LHCN-M2 (cell line): ENCODE data around the gene MAP3K5. TPM values are rescaled to one million over a fixed set of nuclear protein-coding genes. Genes with fewer than 3 reads are reported as not detected.
A peak's percentile ranks its signal among the peaks of the same experiment; 100 is the strongest.
"Not testable (repeated sequence)": the region's sequence is repeated elsewhere in the genome, so short reads cannot be mapped to it uniquely, and the experiment has no call there.

Experiments used
- DNase-seq: peaks from one replicate; pipeline ENCODE4 v3.0.0-alpha.2; 2012; ENCODE audit warnings: low read depth
- total RNA-seq: library from RNA; depleted of rRNA; stranded (reverse); fragments of >200 nt; gene quantifications from 2 replicates; pipeline ENCODE4 v1.2.3, GENCODE V29; 2014

Gene MAP3K5
- total RNA-seq, 1 experiment from 2014 or later: 68.5 TPM

- DNase-seq: no peak
Observed at GRCh38 chr6:136773473-136773796, 18.8 kb downstream of the MAP3K5 start.

- no peak for DNase-seq
Observed at GRCh38 chr6:136772685-136773472, 19.4 kb downstream of the MAP3K5 start.

GRCh38 chr6:136771306-136771705 is 21.0 kb downstream of the MAP3K5 start:
- DNase-seq: no peak

GRCh38 chr6:136769759-136770158 is 22.5 kb downstream of the MAP3K5 start:
- no peak for DNase-seq

- DNase-seq: no peak
Observed at GRCh38 chr6:136769124-136769523, 23.2 kb downstream of the MAP3K5 start.

- no peak for DNase-seq
Observed at GRCh38 chr6:136767570-136768309, 24.5 kb downstream of the MAP3K5 start.

- DNase-seq: no peak
Observed at GRCh38 chr6:136767103-136767502, 25.2 kb downstream of the MAP3K5 start.

GRCh38 chr6:136766274-136766673 is 26.0 kb downstream of the MAP3K5 start:
- DNase-seq: no peak

GRCh38 chr6:136764517-136764993 is 27.7 kb downstream of the MAP3K5 start:
- DNase-seq: no peak

GRCh38 chr6:136763716-136764516 is 28.4 kb downstream of the MAP3K5 start:
- no peak for DNase-seq

- DNase-seq: no peak
Observed at GRCh38 chr6:136763255-136763654, 29.0 kb downstream of the MAP3K5 start.

- no peak for DNase-seq
Observed at GRCh38 chr6:136762022-136762975, 30.0 kb downstream of the MAP3K5 start.

- peak; percentile 34 for DNase-seq
Observed at GRCh38 chr6:136761227-136761922, 30.9 kb downstream of the MAP3K5 start.

GRCh38 chr6:136760781-136761180 is 31.5 kb downstream of the MAP3K5 start:
- not testable (repeated sequence) for DNase-seq

- DNase-seq: no peak
Observed at GRCh38 chr6:136757150-136757549, 35.1 kb downstream of the MAP3K5 start.

GRCh38 chr6:136754820-136755219 is 37.5 kb downstream of the MAP3K5 start:
- no peak for DNase-seq

- no peak for DNase-seq
Observed at GRCh38 chr6:136753624-136754023, 38.7 kb downstream of the MAP3K5 start.

GRCh38 chr6:136752554-136752953 is 39.7 kb downstream of the MAP3K5 start:
- no peak for DNase-seq

GRCh38 chr6:136751991-136752390 is 40.3 kb downstream of the MAP3K5 start:
- DNase-seq: no peak

GRCh38 chr6:136751522-136751956 is 40.7 kb downstream of the MAP3K5 start:
- DNase-seq: no peak
